Amygdala (tissue), 56 donors: ENCODE results near the gene FBXW2.
"Not testable (repeated sequence)": the region's sequence is repeated elsewhere in the genome, so short reads cannot be mapped to it uniquely, and the experiment has no call there.

Experiments
- DNase-seq, 56 donors: peaks; one replicate each; lab custom pipeline; 2025; lab: John Stamatoyannopoulos, UW

The FBXW2 gene

DNA sequence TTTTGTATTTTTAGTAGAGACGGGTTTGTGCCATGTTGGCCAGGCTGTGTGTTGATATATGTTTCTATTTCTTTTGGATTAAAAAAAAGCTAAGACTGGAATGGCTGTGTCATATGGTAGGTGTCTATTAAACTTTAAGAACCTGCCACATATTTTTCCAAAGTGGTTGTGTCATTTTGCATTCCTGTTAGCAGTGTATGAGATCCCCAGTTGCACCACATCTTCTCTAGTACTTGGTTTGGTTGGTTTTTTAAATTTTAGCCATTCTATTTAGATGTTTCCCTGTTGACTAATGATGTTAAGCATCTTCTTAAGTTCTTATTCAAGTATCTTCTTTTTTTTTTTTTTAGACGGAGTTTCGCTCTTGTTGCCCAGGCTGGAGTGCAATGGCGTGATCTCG, 42.8 kb downstream of the FBXW2 start:
- no peak for DNase-seq

DNA sequence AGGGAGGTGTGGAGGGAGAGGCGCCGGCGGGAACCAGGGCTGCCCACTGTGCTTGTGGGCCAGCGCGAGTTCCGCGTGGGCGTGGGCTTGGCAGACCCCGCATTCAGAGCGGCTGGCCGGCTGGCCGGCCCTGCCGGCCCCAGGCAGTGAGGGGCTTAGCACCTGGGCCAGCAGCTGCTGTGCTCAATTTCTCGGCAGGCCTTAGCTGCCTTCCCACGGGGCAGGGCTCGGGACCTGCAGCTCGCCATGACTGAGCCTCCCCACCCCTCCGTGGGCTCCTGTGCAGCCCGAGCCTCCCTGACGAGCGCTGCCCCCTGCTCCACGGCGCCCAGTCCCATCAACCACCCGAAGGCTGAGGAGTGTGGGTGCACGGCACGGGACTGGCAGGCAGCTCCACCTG, 46.9 kb downstream of the FBXW2 start:
- not testable (repeated sequence) for DNase-seq

DNA sequence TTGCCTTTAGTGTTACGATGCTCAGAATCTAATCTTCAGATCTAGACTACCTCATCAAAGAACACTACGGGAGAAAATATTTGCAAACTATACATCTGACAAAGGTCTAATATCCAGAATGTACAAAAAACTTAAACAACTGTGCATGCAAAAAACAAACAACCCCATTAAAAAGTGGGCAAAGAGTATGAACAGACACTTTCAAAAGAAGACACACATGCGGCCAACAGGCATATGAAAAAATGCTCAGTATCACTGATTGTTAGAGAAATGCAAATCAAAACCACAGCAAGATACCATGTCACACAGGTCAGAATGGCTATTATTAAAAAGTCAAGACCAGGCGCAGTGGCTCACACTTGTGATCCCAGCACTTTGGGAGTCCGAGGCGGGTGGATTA, 47.9 kb downstream of the FBXW2 start:
- DNase-seq, result no peak

DNA sequence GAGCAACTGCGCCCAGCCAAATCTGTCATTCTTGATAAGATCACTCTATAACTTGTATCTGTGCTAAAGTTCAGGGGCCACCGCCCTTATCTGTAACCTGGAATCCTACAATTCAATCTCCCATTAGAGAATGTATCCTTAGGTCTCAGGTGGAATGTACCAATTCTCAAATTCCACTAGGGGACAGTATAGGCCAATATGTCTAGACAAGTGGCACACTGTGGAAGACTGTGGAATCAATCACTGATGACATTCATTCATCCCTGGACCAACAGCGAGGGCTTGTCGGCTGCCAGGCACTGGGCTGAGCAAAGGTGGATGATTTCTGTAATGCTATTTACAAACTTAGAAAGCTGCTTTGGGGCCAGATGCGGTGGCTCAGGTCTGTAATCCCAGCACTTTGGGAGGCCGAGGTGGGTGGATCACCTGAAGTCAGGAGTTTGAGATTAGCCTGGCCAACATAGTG, 50.2 kb downstream of the FBXW2 start:
- no peak for DNase-seq

DNA sequence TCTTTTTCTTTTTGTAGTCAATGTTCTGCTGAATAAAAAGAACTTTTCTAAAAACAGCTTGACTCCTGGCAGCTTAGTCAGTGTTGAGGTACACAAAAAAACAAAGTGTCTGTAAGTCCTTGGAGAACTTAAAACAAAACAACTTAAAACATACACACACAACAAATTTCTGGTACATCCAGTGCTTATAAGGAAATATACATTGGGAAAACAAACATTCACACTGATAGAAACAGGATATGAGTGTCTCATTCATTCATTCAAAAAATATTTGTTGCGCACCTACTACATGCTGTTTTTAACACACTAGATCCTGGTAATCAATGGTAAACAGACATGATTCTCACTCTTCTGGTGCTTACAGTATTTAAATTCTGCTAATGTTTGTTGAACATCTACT, 51.5 kb downstream of the FBXW2 start:
- no peak for DNase-seq

DNA sequence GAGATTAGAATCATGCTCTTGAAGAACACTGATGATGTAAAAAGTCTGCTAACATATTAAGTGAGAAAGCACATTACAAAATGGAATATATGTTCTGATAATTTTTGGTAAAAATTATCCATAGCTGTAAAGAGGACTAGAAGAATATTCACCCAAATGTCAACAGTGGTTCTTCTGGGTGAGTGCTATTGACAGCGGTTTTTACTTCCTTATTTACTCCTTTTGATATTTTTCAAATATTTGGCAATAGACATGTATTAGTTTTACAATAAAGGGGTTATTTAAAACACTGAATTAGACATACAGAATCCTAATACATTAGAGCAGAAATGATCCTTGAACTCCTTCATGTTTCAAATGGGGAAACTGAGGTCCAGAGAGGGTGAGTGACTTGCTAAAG, 52.0 kb downstream of the FBXW2 start:
- DNase-seq, result no peak

DNA sequence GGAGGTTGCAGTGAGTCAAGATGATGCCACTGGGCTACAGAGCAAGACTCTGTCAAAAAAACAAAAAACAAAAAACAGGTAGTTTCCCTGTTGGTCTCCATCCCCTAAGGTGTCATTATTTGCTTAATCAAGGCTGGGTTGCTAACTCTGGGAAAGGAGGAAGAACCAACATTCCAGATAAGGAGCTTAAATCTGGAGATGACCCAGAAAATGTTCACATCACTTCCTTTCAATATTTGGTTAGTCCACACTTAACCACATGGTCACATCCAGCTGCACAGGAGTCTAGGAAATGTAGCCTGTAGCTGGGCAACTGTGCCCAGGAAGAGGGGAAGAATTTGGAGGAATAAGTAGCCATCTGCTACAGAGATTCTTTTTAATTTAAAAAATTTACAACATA, 53.1 kb downstream of the FBXW2 start:
- DNase-seq, result no peak

DNA sequence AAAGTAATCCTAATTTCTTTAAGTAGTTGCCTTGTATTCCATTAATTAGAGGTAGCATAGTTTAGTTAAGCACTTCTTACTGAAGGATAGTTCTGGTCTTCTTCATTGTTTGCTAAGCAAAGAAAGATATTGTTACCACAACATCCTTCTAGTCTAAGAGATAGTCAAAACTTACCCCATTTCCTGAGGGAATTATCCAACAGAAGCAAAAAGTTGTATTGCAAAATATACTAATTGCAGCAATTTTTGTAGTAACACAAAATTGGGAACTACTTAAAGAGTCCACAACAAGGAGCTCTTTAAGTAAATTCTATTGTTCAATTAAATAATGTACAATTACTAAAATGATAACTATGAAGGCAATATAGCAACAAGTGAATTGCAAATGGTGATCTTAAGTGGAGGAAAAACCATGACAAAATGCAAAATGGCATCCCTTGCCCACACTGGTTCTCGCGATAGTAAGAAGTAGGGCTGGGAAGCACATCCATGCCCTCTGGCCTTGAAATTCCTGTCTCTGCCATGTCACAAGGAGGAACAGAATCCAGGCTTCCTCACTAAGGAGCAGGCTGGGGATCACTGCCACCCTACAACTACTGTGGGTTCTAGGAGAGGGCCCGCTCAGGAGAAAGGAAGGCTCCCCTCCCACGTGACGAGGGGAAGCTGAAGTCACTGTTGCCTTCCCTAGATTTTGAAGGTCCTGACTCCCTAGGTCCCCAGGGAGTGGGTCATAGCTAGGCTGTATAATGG, 55.6 kb downstream of the FBXW2 start:
- no peak for DNase-seq

DNA sequence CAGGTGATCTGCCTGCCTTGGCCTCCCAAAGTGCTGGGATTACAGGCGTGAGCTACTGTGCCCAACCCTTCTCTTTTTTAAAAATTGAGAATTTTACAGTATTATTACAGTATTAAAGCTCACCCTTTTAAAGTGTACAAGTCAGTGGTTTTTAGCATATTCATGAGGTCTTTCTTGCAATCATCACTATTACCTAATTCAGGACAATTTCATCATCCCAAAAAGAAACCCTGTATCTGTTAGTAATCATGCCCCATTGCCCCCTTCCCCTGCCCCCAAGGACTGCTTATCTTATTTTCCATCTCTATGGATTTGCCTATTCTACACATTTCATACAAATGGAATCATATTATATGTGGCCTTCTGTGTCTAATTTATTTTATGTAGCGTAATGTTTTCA, 56.3 kb downstream of the FBXW2 start:
- DNase-seq, result no peak

DNA sequence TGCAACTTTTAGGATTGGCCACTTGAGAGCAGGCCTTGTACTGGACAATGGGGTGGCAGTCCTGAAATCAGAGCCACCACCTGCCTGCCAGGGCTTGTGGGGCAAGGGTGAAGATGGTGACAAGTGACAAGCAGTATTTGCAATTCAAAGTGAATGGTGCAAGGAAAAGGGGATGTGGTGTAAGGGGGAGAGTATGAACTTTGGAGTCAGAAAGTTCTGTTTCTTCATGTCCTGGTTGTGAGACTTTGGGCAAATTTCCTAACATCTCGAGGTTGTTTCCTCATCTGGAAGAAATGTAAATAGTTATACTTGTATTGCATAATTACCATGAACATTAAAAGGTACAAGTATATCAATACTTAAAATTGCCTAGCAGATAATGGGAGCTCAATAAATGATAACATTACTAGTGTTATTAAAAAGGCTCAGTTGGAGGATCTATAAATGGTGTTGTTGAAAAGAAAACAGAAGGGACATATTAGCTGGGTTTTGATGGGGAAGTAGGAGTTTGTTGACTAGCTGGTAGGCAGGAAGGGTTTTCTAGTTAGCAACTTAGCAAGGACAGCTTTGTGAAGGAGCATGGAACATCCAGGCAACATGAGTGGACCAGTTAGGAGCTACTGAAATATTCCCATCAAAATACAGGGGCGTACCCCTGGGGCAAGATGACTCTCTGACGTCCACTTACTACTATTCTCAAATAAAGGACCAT, 57.6 kb downstream of the FBXW2 start:
- no peak for DNase-seq

DNA sequence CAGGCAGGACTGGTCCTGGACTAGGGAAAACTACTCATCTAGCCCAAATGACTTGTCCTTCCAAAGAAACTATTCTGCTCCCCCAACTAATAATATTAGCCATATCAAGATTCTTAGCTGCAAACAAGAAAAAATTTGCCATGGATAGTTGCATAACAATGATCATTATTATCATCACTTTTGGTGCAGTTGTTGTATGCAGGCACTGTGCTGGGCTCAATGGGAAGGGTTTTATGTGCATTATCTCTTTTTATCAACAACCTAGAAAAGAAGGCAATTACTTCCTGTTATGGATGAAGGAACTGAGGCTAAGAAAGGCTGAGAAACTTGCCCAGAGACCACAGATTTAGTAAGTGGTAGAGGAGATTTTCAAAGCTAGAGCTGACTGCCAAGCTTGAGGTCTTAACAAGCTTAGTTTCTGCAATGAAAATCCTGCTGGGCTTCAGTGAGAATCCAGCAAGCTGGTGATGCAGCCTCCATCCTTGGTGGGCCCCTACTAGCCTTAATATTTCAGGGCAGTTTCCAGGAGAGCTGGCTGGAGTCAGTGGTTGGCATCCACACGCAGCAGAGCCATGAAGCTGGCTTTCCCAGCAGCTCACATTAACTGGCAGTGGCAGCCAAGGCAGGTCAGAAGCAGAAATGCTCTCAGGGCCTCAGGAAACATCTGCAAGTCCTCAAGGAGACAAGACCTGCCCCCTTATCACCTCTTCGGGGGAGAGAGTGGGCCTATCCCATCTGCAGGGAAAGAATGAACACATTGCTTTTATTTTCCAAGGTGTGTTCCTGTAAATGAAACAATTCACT, 58.4 kb downstream of the FBXW2 start:
- peak in 2 of 56 donors; percentile 8 to 21 for DNase-seq

DNA sequence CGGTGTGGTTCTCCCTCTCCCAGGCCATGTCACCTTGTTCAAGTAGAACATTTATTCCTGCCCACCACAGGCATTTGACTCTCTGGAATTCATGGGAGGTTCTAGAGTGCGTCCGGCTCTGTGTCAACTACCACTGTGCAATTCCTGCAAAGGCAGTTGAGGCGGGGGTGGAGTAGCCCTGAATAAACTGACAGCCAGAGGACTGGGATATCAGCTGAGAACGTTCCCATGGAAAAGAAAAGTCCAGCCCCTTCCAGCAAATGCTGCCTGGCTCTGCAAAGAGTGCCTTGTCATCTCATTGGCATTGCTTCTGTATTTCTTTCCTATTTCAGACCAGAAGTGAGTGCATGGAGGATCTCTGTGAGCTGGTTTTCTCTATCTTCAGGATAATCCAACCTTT, 60.0 kb downstream of the FBXW2 start:
- DNase-seq, result peak in 29 of 56 donors; percentile 7 to 78 (median 44)

DNA sequence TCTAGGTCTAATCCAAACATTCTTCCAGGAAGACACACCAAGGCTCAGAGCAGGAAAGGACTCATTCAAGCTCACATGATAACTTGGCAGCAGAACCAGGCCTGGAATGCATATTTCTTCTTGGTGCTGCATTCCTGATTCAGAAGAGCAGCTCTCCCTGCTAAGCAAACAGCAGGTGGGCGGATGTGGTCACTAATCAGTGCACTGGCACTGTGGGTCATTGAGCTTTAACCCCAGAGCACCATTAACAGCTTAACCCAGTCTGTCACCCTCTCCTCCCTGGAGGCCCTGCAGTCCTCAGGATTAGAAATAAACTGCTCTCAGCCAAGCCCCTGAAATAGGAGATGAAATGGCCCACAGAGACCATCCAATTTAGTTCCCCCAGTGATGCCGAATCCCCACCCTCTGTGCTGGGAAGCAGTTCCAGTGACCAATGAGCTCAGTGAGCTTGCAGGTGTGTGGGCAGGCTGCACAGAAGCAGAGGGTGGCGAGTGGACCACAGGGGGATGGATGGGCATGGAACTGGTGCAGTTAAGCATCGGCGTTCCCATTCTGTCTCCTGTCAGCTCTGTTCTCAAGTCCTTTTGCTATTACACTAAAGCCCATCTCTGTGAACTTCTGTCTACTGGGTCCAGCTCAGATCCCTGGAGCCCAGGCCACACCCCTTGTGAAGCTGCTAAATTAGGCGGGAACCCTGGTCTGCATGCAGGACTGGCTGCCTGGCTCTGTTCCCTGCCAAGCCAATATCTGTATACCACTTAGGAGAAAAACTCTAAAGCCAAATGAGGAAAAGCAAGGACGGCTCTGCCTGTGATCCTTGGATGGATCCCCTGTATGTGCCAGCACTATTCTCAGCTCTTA, 62.3 kb downstream of the FBXW2 start:
- no peak for DNase-seq

DNA sequence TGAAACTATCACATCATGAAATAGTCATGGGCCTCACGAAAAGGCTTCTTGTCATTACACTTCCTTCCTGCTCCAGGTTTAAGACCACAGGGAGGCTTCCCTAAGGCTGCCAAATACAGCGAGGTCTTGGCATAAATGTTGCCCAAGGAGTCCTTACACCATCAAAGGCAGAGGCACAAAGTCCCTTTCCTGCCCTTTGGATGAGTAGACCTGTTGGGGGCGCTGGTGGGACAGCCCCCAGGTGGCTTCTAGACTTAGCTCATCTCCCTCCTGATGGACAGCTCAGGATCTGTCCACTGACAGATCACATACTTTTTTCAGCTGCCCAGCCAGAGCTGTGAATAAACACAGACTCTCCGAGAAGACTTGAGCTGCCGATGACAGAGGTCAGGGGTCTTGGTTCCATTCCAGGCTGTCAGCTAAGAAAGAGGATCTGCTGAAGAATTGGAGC, 63.4 kb downstream of the FBXW2 start:
- DNase-seq, result no peak

DNA sequence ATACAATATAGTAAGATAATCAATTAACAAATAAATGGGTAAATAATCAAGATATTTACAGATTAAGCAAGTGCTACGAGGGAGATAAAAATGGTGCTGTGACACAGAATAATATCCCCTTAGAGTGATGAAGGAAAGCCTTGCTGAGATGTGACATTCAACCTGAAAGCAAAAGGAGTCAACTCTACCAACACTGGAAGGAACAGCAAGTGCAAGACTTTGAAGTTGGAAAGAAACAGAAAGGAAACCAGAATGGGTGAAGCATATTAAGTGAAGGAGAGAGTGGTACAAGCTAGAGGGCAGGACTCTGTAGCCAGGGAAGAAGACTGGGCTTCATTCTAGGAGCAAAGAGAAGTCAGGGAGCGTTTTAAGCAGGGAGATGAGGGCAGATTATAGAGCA, 66.7 kb downstream of the FBXW2 start:
- no peak for DNase-seq

DNA sequence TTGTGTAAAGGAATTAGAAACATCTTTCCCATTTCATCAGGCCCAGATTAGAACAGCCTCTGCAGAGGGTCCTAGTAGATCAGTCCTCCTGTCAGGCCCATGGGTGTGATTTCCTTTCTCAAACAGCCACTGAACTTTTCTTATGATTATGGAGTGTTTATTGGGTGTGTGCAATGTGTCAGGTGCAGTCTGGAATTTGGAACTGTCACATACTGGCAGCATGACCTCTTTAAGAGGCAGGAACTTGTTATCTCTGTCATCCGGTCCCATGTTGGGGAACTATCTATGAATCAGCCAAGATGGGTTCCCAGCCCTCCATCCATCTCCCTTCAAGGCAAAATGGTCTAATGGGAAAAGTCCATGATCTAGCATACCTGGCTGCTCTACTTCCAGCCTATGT, 67.3 kb downstream of the FBXW2 start:
- DNase-seq, result no peak

DNA sequence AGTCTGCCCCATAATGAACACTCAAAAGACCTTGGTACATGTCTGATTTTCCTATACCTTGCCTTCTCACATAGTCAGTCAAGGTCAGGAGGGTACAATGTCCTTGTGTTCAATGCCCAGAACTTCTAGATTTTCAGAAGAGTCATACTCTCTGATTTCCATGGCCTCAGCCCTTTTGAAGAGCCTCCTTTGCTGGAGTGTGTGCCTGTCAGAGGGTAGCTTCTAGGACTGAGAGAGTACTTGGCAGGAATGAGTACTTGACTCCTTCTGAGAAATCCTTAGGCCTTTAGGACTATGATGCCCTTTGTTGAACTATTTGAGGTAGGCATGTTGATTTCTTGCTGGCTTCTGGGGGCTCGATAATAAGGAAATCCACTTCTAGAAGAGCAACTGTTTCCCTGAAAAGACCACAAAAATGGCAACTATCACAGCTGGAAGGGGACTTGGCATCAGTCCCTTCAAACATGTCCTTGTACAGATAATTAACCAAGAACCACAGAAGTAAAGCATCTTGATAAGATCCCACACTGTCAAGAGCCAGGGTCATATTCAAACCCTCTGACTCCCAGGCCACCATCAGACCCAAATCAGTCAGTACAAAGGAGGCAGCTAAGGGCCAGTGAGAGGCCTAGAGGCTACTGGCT, 68.3 kb downstream of the FBXW2 start:
- DNase-seq, result no peak

DNA sequence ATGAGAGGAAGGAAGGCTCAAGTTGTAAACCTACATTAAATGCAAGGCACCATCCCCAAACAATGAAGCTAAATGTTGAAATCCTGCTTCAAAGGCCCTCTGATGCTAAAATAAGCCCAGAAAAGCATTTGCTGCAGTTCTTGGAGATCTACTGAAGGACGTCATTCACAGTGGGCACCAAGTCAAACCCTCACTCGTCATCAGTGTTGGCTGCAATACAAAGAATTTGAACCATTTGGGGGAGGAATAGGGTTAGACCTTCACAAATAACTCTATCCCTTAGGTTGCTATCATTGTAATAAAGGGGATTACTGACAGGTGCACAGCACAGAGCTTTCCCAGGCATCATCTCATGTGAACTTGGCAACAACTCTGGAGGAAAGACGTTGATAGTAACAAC, 69.7 kb downstream of the FBXW2 start:
- peak in 3 of 56 donors; percentile 10 to 29 (median 21) for DNase-seq

DNA sequence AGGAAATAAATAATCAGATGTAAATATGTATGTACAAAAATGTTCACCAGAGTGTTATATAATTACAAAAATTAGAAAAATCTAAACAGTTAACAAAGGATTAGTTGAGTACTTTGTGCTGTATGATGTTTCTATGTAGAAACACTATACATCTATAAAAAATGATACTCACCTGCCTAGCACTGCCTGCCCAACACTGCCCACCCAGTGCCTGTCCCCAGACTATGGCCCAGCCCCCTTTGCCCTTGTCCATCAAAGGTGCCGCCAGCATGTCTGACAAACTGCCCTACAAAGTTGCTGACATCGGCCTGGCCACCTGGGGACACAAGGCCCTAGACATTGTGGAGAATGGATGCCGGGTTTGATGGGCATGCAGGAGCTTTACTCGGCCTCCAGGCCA, 72.8 kb downstream of the FBXW2 start:
- no peak for DNase-seq

DNA sequence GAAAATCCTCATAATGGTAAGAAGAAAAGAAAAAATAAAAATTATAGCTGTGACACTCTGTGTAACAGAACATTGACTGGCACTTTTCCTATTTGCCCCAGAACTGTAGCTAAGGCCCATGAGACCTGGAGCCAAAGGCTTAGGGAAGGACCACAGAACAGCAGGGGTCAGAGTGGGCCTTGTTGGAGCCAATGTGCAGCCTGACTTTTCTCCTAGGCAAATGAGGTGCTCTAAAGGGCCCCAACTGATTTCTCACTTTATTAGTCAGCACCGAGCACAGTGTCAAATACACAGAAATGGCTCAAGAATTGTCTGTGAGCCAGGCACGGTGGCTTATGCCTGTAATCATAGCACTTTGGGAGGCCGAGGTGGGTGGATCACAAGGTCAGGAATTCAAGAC, 74.9 kb downstream of the FBXW2 start:
- no peak for DNase-seq
